ENCODE results near the gene BACE1-AS.
A peak's percentile ranks its signal among the peaks of the same experiment; 100 is the strongest.

Gene BACE1-AS

GRCh38 chr11:117289795-117290194, 1.4 kb upstream of the BACE1-AS start:
- H3K9me3 ChIP-seq (ENCODE audit: control insufficient read depth in 2 of 2, low read length in 2 of 2) = no peaks in the 10 kb centered on the region

GRCh38 chr11:117292616-117293015, 1.5 kb downstream of the BACE1-AS start:
- no peaks in the 10 kb centered on the region for H3K27me3 ChIP-seq (ENCODE audit: control insufficient read depth in 1 of 2, insufficient read depth in 2 of 2, low read length in 2 of 2)
- no peak overlapping the region for H3K27ac ChIP-seq (ENCODE audit: low read length)
- H3K9me3 ChIP-seq (ENCODE audit: control insufficient read depth in 2 of 2, low read length in 2 of 2) = no peaks in the 10 kb centered on the region
- H3K36me3 ChIP-seq (ENCODE audit: control insufficient read depth in 2 of 2, insufficient read depth in 2 of 2, low read length in 2 of 2) = peaks cover 37 to 41% of the 10 kb centered on the region in 2 donors
- no peak overlapping the region for H3K4me3 ChIP-seq (ENCODE audit: low read length in 2 of 2)
- H3K4me1 ChIP-seq (ENCODE audit: control insufficient read depth, insufficient read depth, low read length) = no peaks in the 10 kb centered on the region
- H3K9ac ChIP-seq (ENCODE audit: low read length in 2 of 2) = no peak overlapping the region

More at GRCh38 chr11:117289795-117290194, 1.4 kb upstream of the BACE1-AS start:
- Histone ChIP-seq H3K4me1 (ENCODE audit: control insufficient read depth, insufficient read depth, low read length) (no peaks in the 10 kb centered on the region), H3K4me3 (ENCODE audit: low read length in 2 of 2) (no peak overlapping the region), H3K36me3 (ENCODE audit: control insufficient read depth in 2 of 2, insufficient read depth in 2 of 2, low read length in 2 of 2) (peaks cover 47 to 48% of the 10 kb centered on the region in 2 donors), H3K27ac (ENCODE audit: low read length) (no peak overlapping the region), H3K27me3 (ENCODE audit: control insufficient read depth in 1 of 2, insufficient read depth in 2 of 2, low read length in 2 of 2) (no peaks in the 10 kb centered on the region), H3K9ac (ENCODE audit: low read length in 2 of 2) (no peak overlapping the region)

- Histone ChIP-seq H3K9me3 (ENCODE audit: control insufficient read depth in 2 of 2, low read length in 2 of 2) (no peaks in the 10 kb centered on the region), H3K4me3 (ENCODE audit: low read length in 2 of 2) (no peak overlapping the region), H3K36me3 (ENCODE audit: control insufficient read depth in 2 of 2, insufficient read depth in 2 of 2, low read length in 2 of 2) (peaks cover 18 to 26% of the 10 kb centered on the region in 2 donors), H3K27ac (ENCODE audit: low read length) (no peak overlapping the region), H3K4me1 (ENCODE audit: control insufficient read depth, insufficient read depth, low read length) (peaks cover 9% of the 10 kb centered on the region), H3K27me3 (ENCODE audit: control insufficient read depth in 1 of 2, insufficient read depth in 2 of 2, low read length in 2 of 2) (no peaks in the 10 kb centered on the region), H3K9ac (ENCODE audit: low read length in 2 of 2) (no peak overlapping the region)
Observed at GRCh38 chr11:117295438-117296137, 4.4 kb downstream of the BACE1-AS start.

GRCh38 chr11:117296881-117297280, 5.7 kb downstream of the BACE1-AS start:
- H3K9ac ChIP-seq (ENCODE audit: low read length in 2 of 2) = no peak overlapping the region
- H3K36me3 ChIP-seq (ENCODE audit: control insufficient read depth in 2 of 2, insufficient read depth in 2 of 2, low read length in 2 of 2) = peaks cover 10 to 13% of the 10 kb centered on the region in 2 donors
- no peak overlapping the region for H3K27ac ChIP-seq (ENCODE audit: low read length)
- H3K9me3 ChIP-seq (ENCODE audit: control insufficient read depth in 2 of 2, low read length in 2 of 2) = no peaks in the 10 kb centered on the region
- H3K27me3 ChIP-seq (ENCODE audit: control insufficient read depth in 1 of 2, insufficient read depth in 2 of 2, low read length in 2 of 2) = no peaks in the 10 kb centered on the region
- H3K4me1 ChIP-seq (ENCODE audit: control insufficient read depth, insufficient read depth, low read length) = peaks cover 11% of the 10 kb centered on the region
- no peak overlapping the region for H3K4me3 ChIP-seq (ENCODE audit: low read length in 2 of 2)

GRCh38 chr11:117298195-117298594, 7.0 kb downstream of the BACE1-AS start:
- Histone ChIP-seq H3K27me3 (ENCODE audit: control insufficient read depth in 1 of 2, insufficient read depth in 2 of 2, low read length in 2 of 2) (no peaks in the 10 kb centered on the region), H3K36me3 (ENCODE audit: control insufficient read depth in 2 of 2, insufficient read depth in 2 of 2, low read length in 2 of 2) (peaks cover 6 to 8% of the 10 kb centered on the region in 2 donors), H3K9me3 (ENCODE audit: control insufficient read depth in 2 of 2, low read length in 2 of 2) (no peaks in the 10 kb centered on the region), H3K4me1 (ENCODE audit: control insufficient read depth, insufficient read depth, low read length) (peaks cover 11% of the 10 kb centered on the region), H3K27ac (ENCODE audit: low read length) (no peak overlapping the region), H3K4me3 (ENCODE audit: low read length in 2 of 2) (no peak overlapping the region), H3K9ac (ENCODE audit: low read length in 2 of 2) (no peak overlapping the region)

- peak overlapping the region in 1 of 2 donors; percentile 52 for H3K4me3 ChIP-seq (ENCODE audit: low read length in 2 of 2)
- H3K9ac ChIP-seq (ENCODE audit: low read length in 2 of 2) = peak overlapping the region in 1 of 2 donors; percentile 36
- H3K36me3 ChIP-seq (ENCODE audit: control insufficient read depth in 2 of 2, insufficient read depth in 2 of 2, low read length in 2 of 2) = peaks cover 4 to 5% of the 10 kb centered on the region in 2 donors
- H3K9me3 ChIP-seq (ENCODE audit: control insufficient read depth in 2 of 2, low read length in 2 of 2) = no peaks in the 10 kb centered on the region
- peaks cover 11% of the 10 kb centered on the region for H3K4me1 ChIP-seq (ENCODE audit: control insufficient read depth, insufficient read depth, low read length)
- H3K27me3 ChIP-seq (ENCODE audit: control insufficient read depth in 1 of 2, insufficient read depth in 2 of 2, low read length in 2 of 2) = no peaks in the 10 kb centered on the region
- H3K27ac ChIP-seq (ENCODE audit: low read length) = no peak overlapping the region
Observed at GRCh38 chr11:117299351-117300282, 8.5 kb downstream of the BACE1-AS start.

- H3K9ac ChIP-seq (ENCODE audit: low read length in 2 of 2) = peak overlapping the region in 1 of 2 donors; percentile 36
- H3K27ac ChIP-seq (ENCODE audit: low read length) = no peak overlapping the region
Observed at GRCh38 chr11:117300283-117300663, 9.1 kb downstream of the BACE1-AS start.

GRCh38 chr11:117300773-117301172, 9.6 kb downstream of the BACE1-AS start:
- Histone ChIP-seq H3K4me1 (ENCODE audit: control insufficient read depth, insufficient read depth, low read length) (peaks cover 11% of the 10 kb centered on the region), H3K4me3 (ENCODE audit: low read length in 2 of 2) (no peak overlapping the region), H3K36me3 (ENCODE audit: control insufficient read depth in 2 of 2, insufficient read depth in 2 of 2, low read length in 2 of 2) (no peaks in the 10 kb centered on the region), H3K27ac (ENCODE audit: low read length) (no peak overlapping the region), H3K9ac (ENCODE audit: low read length in 2 of 2) (peak overlapping the region in 1 of 2 donors; percentile 29), H3K27me3 (ENCODE audit: control insufficient read depth in 1 of 2, insufficient read depth in 2 of 2, low read length in 2 of 2) (no peaks in the 10 kb centered on the region), H3K9me3 (ENCODE audit: control insufficient read depth in 2 of 2, low read length in 2 of 2) (no peaks in the 10 kb centered on the region)

More at GRCh38 chr11:117300283-117300663, 9.1 kb downstream of the BACE1-AS start:
- Histone ChIP-seq H3K36me3 (ENCODE audit: control insufficient read depth in 2 of 2, insufficient read depth in 2 of 2, low read length in 2 of 2) (peaks cover 0 to 1% of the 10 kb centered on the region in 2 donors), H3K27me3 (ENCODE audit: control insufficient read depth in 1 of 2, insufficient read depth in 2 of 2, low read length in 2 of 2) (no peaks in the 10 kb centered on the region), H3K4me3 (ENCODE audit: low read length in 2 of 2) (peak overlapping the region in 1 of 2 donors; percentile 52), H3K9me3 (ENCODE audit: control insufficient read depth in 2 of 2, low read length in 2 of 2) (no peaks in the 10 kb centered on the region), H3K4me1 (ENCODE audit: control insufficient read depth, insufficient read depth, low read length) (peaks cover 11% of the 10 kb centered on the region)

- no peaks in the 10 kb centered on the region for H3K9me3 ChIP-seq (ENCODE audit: control insufficient read depth in 2 of 2, low read length in 2 of 2)
- H3K4me3 ChIP-seq (ENCODE audit: low read length in 2 of 2) = no peak overlapping the region
- no peaks in the 10 kb centered on the region for H3K27me3 ChIP-seq (ENCODE audit: control insufficient read depth in 1 of 2, insufficient read depth in 2 of 2, low read length in 2 of 2)
- no peaks in the 10 kb centered on the region for H3K36me3 ChIP-seq (ENCODE audit: control insufficient read depth in 2 of 2, insufficient read depth in 2 of 2, low read length in 2 of 2)
- no peak overlapping the region for H3K27ac ChIP-seq (ENCODE audit: low read length)
- H3K9ac ChIP-seq (ENCODE audit: low read length in 2 of 2) = no peak overlapping the region
- peaks cover 11% of the 10 kb centered on the region for H3K4me1 ChIP-seq (ENCODE audit: control insufficient read depth, insufficient read depth, low read length)
Observed at GRCh38 chr11:117302228-117302627, 11.1 kb downstream of the BACE1-AS start.

GRCh38 chr11:117303101-117303500, 12.0 kb downstream of the BACE1-AS start:
- Histone ChIP-seq H3K4me3 (ENCODE audit: low read length in 2 of 2) (no peak overlapping the region), H3K9ac (ENCODE audit: low read length in 2 of 2) (no peak overlapping the region), H3K9me3 (ENCODE audit: control insufficient read depth in 2 of 2, low read length in 2 of 2) (no peaks in the 10 kb centered on the region), H3K36me3 (ENCODE audit: control insufficient read depth in 2 of 2, insufficient read depth in 2 of 2, low read length in 2 of 2) (no peaks in the 10 kb centered on the region), H3K27me3 (ENCODE audit: control insufficient read depth in 1 of 2, insufficient read depth in 2 of 2, low read length in 2 of 2) (no peaks in the 10 kb centered on the region), H3K4me1 (ENCODE audit: control insufficient read depth, insufficient read depth, low read length) (peaks cover 11% of the 10 kb centered on the region), H3K27ac (ENCODE audit: low read length) (no peak overlapping the region)
